ENCODE results near the gene LRRC73.

The LRRC73 gene

GRCh38 chr6:43490523-43490939 lies 19.6 kb downstream of the LRRC73 start:
- TF ChIP-seq SIN3A (IDR thresholded peaks at IDR 0.05; ENCODE audit: borderline replicate concordance, insufficient read depth, low read length), result no peak
- no peak for TF ChIP-seq REST (IDR thresholded peaks at IDR 0.05; ENCODE audit: insufficient read depth in 1 of 2, low read depth in 2 of 2, low read length in 2 of 2)
- TF ChIP-seq FOXP2 (optimal IDR thresholded peaks at IDR 0.05; ENCODE audit: borderline replicate concordance, extremely low read depth, extremely low read length, insufficient read depth), result no peak
- no peak for TF ChIP-seq TAF1 (IDR thresholded peaks at IDR 0.05; ENCODE audit: borderline replicate concordance, insufficient read depth, low read length)
- TF ChIP-seq POLR2AphosphoS5 (IDR thresholded peaks at IDR 0.05; ENCODE audit: low read depth, low read length), result no peak

- TF ChIP-seq REST (IDR thresholded peaks at IDR 0.05; ENCODE audit: insufficient read depth in 1 of 2, low read depth in 2 of 2, low read length in 2 of 2), result no peak
- no peak for TF ChIP-seq SIN3A (IDR thresholded peaks at IDR 0.05; ENCODE audit: borderline replicate concordance, insufficient read depth, low read length)
- no peak for TF ChIP-seq POLR2AphosphoS5 (IDR thresholded peaks at IDR 0.05; ENCODE audit: low read depth, low read length)
Measured at GRCh38 chr6:43489277-43490072, 20.7 kb downstream of the LRRC73 start.

- no peak for TF ChIP-seq POLR2AphosphoS5 (IDR thresholded peaks at IDR 0.05; ENCODE audit: low read depth, low read length)
- TF ChIP-seq SIN3A (IDR thresholded peaks at IDR 0.05; ENCODE audit: borderline replicate concordance, insufficient read depth, low read length), result no peak
- TF ChIP-seq REST (IDR thresholded peaks at IDR 0.05; ENCODE audit: insufficient read depth in 1 of 2, low read depth in 2 of 2, low read length in 2 of 2), result no peak
- TF ChIP-seq FOXP2 (optimal IDR thresholded peaks at IDR 0.05; ENCODE audit: borderline replicate concordance, extremely low read depth, extremely low read length, insufficient read depth), result no peak
- no peak for TF ChIP-seq TAF1 (IDR thresholded peaks at IDR 0.05; ENCODE audit: borderline replicate concordance, insufficient read depth, low read length)
Measured at GRCh38 chr6:43488667-43489276, 21.4 kb downstream of the LRRC73 start.

- TF ChIP-seq TAF1 (IDR thresholded peaks at IDR 0.05; ENCODE audit: borderline replicate concordance, insufficient read depth, low read length), result no peak
- TF ChIP-seq REST (IDR thresholded peaks at IDR 0.05; ENCODE audit: insufficient read depth in 1 of 2, low read depth in 2 of 2, low read length in 2 of 2), result no peak
- TF ChIP-seq POLR2AphosphoS5 (IDR thresholded peaks at IDR 0.05; ENCODE audit: low read depth, low read length), result no peak
- no peak for TF ChIP-seq FOXP2 (optimal IDR thresholded peaks at IDR 0.05; ENCODE audit: borderline replicate concordance, extremely low read depth, extremely low read length, insufficient read depth)
- TF ChIP-seq SIN3A (IDR thresholded peaks at IDR 0.05; ENCODE audit: borderline replicate concordance, insufficient read depth, low read length), result no peak
Measured at GRCh38 chr6:43481591-43482236, 28.4 kb downstream of the LRRC73 start.
